Right lung (tissue), 5 donors: Measurements from ENCODE around the gene LCNL1. TPM values are rescaled to one million over a fixed set of nuclear protein-coding genes. Genes with fewer than 3 reads are reported as not detected.

ENCODE experiments used
- polyA plus RNA-seq, 5 donors: library from polyadenylated mRNA; unstranded; fragments of 120-200 nt; gene quantifications; one replicate each; pipeline versions ENCODE4 v1.2.1 to v1.2.3, GENCODE V29; 2013; ENCODE audit warnings: inconsistent platforms in 1 of 5, low replicate concordance in 1 of 5; ENCODE audit not compliant: insufficient read length in 5 of 5, insufficient read depth in 1 of 5

Gene LCNL1
- polyA plus RNA-seq, 5 donors = 0.59 to 1.9 (median 0.89) TPM

Other genes with a start within 250 kb of the LCNL1 start
- under 1 TPM; 0.12 to 0.76 (median 0.31) TPM for gene LCN10, start 240.1 kb upstream of the LCNL1 start, polyA plus RNA-seq
- not detected for gene LCN6, start 234.5 kb upstream of the LCNL1 start, polyA plus RNA-seq
- gene LCN8, start 224.8 kb upstream of the LCNL1 start, polyA plus RNA-seq = under 1 TPM in 1 of 5 donors, not detected in 4; 0.72 TPM
- 1 to 10 TPM in 1 of 5 donors, under 1 TPM in 4; 0.07 to 2.2 (median 0.10) TPM for gene LCN15, start 218.5 kb upstream of the LCNL1 start, polyA plus RNA-seq
- gene TMEM141, start 191.6 kb upstream of the LCNL1 start, polyA plus RNA-seq = 10 to 100 TPM; 42.6 to 74.3 (median 54.0) TPM
- gene CCDC183, start 186.7 kb upstream of the LCNL1 start, polyA plus RNA-seq = 10 to 100 TPM in 1 of 5 donors, 1 to 10 TPM in 4; 5.9 to 10.6 (median 7.7) TPM
- gene RABL6, start 175.0 kb upstream of the LCNL1 start, polyA plus RNA-seq = 10 to 100 TPM; 46.3 to 79.6 (median 54.0) TPM
- 1 to 10 TPM in 3 of 5 donors, under 1 TPM in 2; 0.56 to 1.9 (median 1.1) TPM for gene AJM1, start 140.5 kb upstream of the LCNL1 start, polyA plus RNA-seq
- 100 to 1,000 TPM in 1 of 5 donors, 10 to 100 TPM in 4; 57.7 to 161 (median 84.7) TPM for gene PHPT1, start 133.6 kb upstream of the LCNL1 start, polyA plus RNA-seq
- gene MAMDC4, start 130.6 kb upstream of the LCNL1 start, polyA plus RNA-seq = 1 to 10 TPM; 4.5 to 9.5 (median 6.7) TPM
- 100 to 1,000 TPM; 326 to 525 (median 367) TPM for gene EDF1, start 116.7 kb upstream of the LCNL1 start, polyA plus RNA-seq
- 10 to 100 TPM; 10.8 to 16.5 (median 13.9) TPM for gene TRAF2, start 96.5 kb upstream of the LCNL1 start, polyA plus RNA-seq
- gene FBXW5, start 38.3 kb upstream of the LCNL1 start, polyA plus RNA-seq = 10 to 100 TPM; 28.1 to 74.7 (median 42.7) TPM
- gene C8G, start 37.8 kb upstream of the LCNL1 start, polyA plus RNA-seq = under 1 TPM in 4 of 5 donors, not detected in 1; 0.33 to 0.78 (median 0.41) TPM
- gene LCN12, start 30.7 kb upstream of the LCNL1 start, polyA plus RNA-seq = 10 to 100 TPM in 3 of 5 donors, 1 to 10 TPM in 2; 9.1 to 25.3 (median 21.1) TPM
- gene PTGDS, start 5.5 kb upstream of the LCNL1 start, polyA plus RNA-seq = 10 to 100 TPM; 21.1 to 66.2 (median 29.6) TPM
- 10 to 100 TPM; 26.2 to 57.5 (median 36.8) TPM for gene PAXX, start 9.4 kb downstream of the LCNL1 start, polyA plus RNA-seq
- 10 to 100 TPM; 25.9 to 74.3 (median 43.8) TPM for gene CLIC3, start 13.6 kb downstream of the LCNL1 start, polyA plus RNA-seq
- 10 to 100 TPM; 16.0 to 35.7 (median 21.0) TPM for gene ABCA2, start 45.2 kb downstream of the LCNL1 start, polyA plus RNA-seq
- under 1 TPM in 1 of 5 donors, not detected in 4; 0.08 TPM for gene FUT7, start 49.1 kb downstream of the LCNL1 start, polyA plus RNA-seq
- gene NPDC1, start 63.2 kb downstream of the LCNL1 start, polyA plus RNA-seq = 10 to 100 TPM; 20.6 to 61.5 (median 33.8) TPM
- gene ENTPD2, start 71.1 kb downstream of the LCNL1 start, polyA plus RNA-seq = 1 to 10 TPM; 2.0 to 5.4 (median 3.2) TPM
- gene SAPCD2, start 87.6 kb downstream of the LCNL1 start, polyA plus RNA-seq = 10 to 100 TPM in 3 of 5 donors, 1 to 10 TPM in 2; 8.9 to 13.7 (median 10.3) TPM
- gene UAP1L1, start 94.5 kb downstream of the LCNL1 start, polyA plus RNA-seq = 1 to 10 TPM; 4.6 to 8.4 (median 5.6) TPM
- gene MAN1B1, start 104.0 kb downstream of the LCNL1 start, polyA plus RNA-seq = 10 to 100 TPM; 50.7 to 68.6 (median 60.1) TPM
- gene DPP7, start 131.7 kb downstream of the LCNL1 start, polyA plus RNA-seq = 10 to 100 TPM; 27.2 to 50.4 (median 48.6) TPM
- under 1 TPM; 0.12 to 0.51 (median 0.23) TPM for gene GRIN1, start 156.2 kb downstream of the LCNL1 start, polyA plus RNA-seq
- under 1 TPM in 4 of 5 donors, not detected in 1; 0.23 to 0.49 (median 0.37) TPM for gene LRRC26, start 187.1 kb downstream of the LCNL1 start, polyA plus RNA-seq
- not detected for gene TMEM210, start 189.1 kb downstream of the LCNL1 start, polyA plus RNA-seq
- 10 to 100 TPM; 34.4 to 53.0 (median 44.4) TPM for gene ANAPC2, start 205.6 kb downstream of the LCNL1 start, polyA plus RNA-seq
- gene SSNA1, start 205.7 kb downstream of the LCNL1 start, polyA plus RNA-seq = 10 to 100 TPM; 34.4 to 69.2 (median 43.9) TPM
- 10 to 100 TPM in 2 of 5 donors, 1 to 10 TPM in 3; 5.9 to 12.1 (median 7.6) TPM for gene TPRN, start 217.7 kb downstream of the LCNL1 start, polyA plus RNA-seq
- gene TMEM203, start 222.7 kb downstream of the LCNL1 start, polyA plus RNA-seq = 10 to 100 TPM; 31.5 to 40.1 (median 35.4) TPM
- gene NDOR1, start 222.7 kb downstream of the LCNL1 start, polyA plus RNA-seq = 10 to 100 TPM in 2 of 5 donors, 1 to 10 TPM in 3; 6.9 to 16.1 (median 9.8) TPM
- gene RNF208, start 239.2 kb downstream of the LCNL1 start, polyA plus RNA-seq = 10 to 100 TPM in 1 of 5 donors, 1 to 10 TPM in 4; 3.2 to 10.8 (median 6.3) TPM
- gene CYSRT1, start 242.2 kb downstream of the LCNL1 start, polyA plus RNA-seq = 1 to 10 TPM in 4 of 5 donors, under 1 TPM in 1; 0.96 to 3.0 (median 2.0) TPM
- gene RNF224, start 244.5 kb downstream of the LCNL1 start, polyA plus RNA-seq = 1 to 10 TPM; 1.5 to 3.8 (median 3.5) TPM
- gene SLC34A3, start 247.9 kb downstream of the LCNL1 start, polyA plus RNA-seq = 1 to 10 TPM in 4 of 5 donors, under 1 TPM in 1; 0.84 to 2.5 (median 1.9) TPM